Mammary epithelial cell (primary cell): ENCODE measurements around the gene YDJC.

ENCODE experiments used
- CTCF ChIP-seq, 2 donors: IDR thresholded peaks in 1 of 2; conservative IDR thresholded peaks in 1 of 2; 2 replicates each; pipeline ENCODE4 v1.5.1; 2011 to 2012; ENCODE audit warnings: inconsistent platforms in 2 of 2, low read length in 2 of 2, mild to moderate bottlenecking in 2 of 2, control low read depth in 1 of 2, low read depth in 1 of 2; ENCODE audit not compliant: insufficient read depth in 1 of 2; ENCODE audit errors: extremely low read depth in 1 of 2
- EZH2 ChIP-seq: IDR thresholded peaks from 2 replicates; pipeline ENCODE4 v1.6.1; 2012; ENCODE audit warnings: low read length, inconsistent platforms, borderline replicate concordance

- TF ChIP-seq CTCF (conservative IDR thresholded peaks at IDR 0.05 in 1 of 2, IDR thresholded peaks at IDR 0.05 in 1 of 2; ENCODE audit: extremely low read depth in 1 of 2, insufficient read depth in 1 of 2, low read depth in 1 of 2, low read length in 2 of 2) (peak; percentile 64 to 71), EZH2 (no peak)
Observed at GRCh38 chr22:21624120-21624879, 5.5 kb downstream of the YDJC start.
